ENCODE results near the gene CCDC149.

GRCh38 chr4:24895461-24895860 lies 17.4 kb downstream of the CCDC149 start:
- no peak for TF ChIP-seq POLR2AphosphoS5 (IDR thresholded peaks at IDR 0.05; ENCODE audit: low read depth, low read length)
- TF ChIP-seq TAF1 (IDR thresholded peaks at IDR 0.05; ENCODE audit: low read depth, low read length) = no peak
- no peak for TF ChIP-seq SPI1 (IDR thresholded peaks at IDR 0.05; ENCODE audit: low read depth, low read length)
- no peak for TF ChIP-seq POLR2A (IDR thresholded peaks at IDR 0.05; ENCODE audit: low read depth, low read length)
- TF ChIP-seq POU2F2 (IDR thresholded peaks at IDR 0.05; ENCODE audit: low read depth, low read length) = no peak

Data from GM12891 (cell line).